ENCODE results near the gene TRIM6.
A peak's percentile ranks its signal among the peaks of the same experiment; 100 is the strongest.
"Not testable (repeated sequence)": the region's sequence is repeated elsewhere in the genome, so short reads cannot be mapped to it uniquely, and the experiment has no call there.

The TRIM6 gene

DNA sequence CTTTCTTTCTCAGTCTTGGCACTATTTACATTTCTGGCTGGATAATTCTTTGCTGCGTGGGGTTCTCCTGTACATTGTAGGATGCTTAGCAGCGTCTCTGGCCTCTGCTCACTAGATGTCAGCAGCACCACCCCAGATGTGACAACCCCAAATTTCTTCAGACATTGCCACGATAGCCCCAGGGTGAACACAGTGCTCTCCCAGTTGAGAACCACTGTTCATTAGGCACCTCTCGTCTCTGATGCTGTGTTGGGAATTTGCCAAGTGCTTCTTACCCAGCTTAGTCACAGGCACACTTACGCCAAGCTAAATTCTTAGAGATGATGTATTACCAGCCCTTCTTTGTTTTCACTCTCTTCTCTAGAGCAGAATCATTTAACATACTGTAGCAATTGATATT lies 9.4 kb downstream of the TRIM6 start:
- no peak for DNase-seq

DNA sequence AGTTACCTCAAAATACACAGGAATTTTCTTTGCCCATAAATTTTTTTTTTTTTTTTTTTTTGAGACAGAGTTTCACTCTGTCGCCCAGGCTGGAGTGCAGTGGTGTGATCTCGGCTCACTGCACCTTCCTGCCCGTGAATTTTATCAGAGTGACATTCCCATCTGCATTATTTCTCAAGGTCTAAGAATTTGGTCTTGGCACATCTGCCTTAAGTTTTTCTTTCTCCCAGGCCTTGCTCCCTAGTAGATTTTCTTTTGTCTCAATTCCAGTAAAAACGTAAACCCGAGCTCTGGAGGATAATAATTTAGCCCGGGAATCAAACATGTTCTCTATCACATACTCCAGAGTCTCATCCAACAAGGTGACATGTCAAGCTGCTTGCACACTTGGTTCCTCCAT lies 12.4 kb downstream of the TRIM6 start:
- no peak for DNase-seq

DNA sequence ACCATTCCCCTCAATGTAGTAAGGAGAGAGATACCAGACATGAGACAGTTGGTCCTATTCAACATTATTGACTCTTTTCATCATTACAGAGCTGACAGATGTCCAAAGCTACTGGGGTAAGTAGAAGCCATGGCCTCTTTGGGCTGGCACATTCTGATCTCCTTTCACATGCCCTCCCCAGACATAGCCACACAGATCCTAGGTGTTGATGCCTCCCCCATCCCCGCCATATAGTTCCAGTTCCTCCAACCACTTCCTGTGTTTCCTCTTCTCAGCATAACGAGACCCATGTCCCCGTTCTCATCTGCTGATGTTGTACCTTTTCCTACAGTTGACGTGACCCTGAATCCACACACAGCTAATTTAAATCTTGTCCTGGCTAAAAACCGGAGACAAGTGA lies 14.0 kb downstream of the TRIM6 start:
- DNase-seq, result no peak

DNA sequence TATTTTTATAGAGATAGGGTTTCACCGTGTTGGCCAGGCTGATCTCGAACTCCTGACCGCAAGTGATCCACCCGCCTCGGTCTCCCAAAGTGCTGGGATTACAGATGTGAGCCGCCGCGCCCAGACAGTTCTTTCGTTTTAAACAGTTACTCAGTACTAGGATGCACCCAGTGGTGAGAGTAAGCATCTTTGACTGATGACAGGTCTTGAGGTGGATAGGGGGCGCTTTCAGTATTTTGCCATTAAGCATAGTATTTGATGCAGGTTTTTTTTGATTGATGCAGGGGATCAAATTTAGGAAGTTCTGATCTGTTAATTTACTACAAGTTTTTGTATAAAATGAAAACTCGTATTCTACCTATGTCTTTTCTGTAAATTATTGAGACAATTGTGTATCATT lies 15.2 kb downstream of the TRIM6 start:
- no peak for DNase-seq

DNA sequence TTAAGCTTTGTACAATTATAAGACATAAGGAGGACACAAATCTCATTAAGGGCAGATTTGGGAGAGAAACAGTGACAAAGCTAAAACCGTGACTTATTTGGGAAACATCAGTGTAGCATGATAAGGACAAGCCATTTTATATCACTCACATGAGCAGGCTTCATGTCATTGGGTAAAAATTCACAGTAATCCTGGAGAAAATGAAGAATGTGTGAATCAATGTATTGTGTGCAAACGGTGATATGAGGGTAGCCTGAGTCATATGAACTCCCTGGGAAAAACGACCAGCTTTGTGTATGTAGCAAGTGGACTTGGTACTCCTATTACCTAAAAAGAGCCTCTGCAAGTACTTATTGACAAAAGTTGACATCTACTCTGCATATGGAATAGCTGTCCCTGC lies 22.4 kb downstream of the TRIM6 start:
- no peak for DNase-seq

DNA sequence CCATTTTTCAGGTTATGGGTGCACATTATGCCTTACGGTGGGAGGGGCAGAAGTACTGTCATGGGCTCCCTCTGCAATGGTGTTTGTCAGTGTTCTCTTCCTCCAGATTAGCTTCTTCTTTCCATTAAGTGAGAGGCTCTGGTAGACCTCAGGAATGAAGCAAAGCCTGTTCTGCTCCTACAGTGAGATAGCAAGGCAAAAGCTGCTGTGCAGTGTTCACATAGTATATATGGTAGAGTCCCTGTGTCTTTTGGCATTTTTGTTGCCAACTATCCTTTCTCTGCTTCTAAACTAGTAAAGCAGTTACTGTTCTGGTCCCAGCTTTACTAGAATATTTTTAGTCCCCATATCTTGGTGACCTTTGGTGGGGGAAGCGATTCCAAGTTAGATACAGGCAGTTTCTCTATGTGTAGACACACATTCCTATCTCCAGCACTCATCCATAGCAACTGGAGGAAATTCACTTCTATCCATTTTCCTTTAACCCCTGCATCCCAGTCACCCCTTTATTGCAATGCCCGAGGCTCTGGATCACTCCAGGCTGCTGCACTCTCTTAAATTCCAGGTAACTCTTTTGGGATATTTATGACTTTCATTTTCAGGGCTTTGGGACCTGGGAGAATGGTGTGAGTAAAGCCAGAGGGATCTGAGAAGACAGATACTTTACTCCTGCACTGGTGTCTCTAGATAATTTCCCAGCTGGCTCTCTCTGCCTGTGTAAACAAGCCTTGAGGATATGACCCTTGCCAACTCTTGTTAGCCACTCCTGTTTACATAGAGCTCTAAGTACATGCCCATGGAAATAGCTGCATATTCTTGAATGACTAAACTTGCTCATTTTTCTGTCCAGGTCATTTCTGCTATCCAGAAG lies 24.4 kb downstream of the TRIM6 start:
- DNase-seq, result no peak

DNA sequence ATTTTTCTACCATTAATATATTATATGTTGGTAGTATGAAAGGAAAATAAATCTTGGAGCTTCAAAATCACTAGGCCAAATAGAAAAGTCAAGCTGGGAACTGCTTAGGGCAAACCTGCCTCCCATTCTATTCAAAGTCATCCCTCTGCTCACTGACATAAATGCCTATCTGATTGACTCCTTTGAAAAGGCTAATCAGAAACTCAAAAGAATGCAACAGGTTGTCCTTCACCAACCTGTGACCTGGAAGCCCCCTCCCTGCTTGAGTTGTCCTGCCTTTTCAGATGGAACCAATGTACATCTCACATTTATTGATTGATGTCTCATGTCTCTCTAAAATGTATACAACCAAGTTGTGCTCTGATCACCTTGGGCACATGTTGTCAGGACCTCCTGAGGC lies 25.1 kb downstream of the TRIM6 start:
- DNase-seq, result no peak

DNA sequence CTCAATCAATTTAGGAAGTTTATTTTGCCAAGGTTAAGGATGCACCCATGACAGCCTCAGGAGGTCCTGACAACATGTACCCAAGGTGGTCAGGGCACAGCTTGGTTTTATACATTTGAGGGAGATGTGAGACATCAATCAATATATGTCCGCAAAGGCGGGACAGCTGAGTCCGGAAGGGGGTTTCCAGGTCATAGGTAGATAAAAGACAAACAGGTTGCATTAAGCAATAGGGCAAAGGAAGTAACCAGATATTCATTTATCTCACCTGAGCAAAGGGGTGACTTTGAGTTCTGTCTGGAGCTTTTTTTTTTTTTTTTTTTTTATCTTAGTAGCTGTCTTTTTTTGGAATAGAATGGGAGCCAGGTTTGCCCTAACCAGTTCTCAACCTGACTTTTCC lies 26.4 kb downstream of the TRIM6 start:
- no peak for DNase-seq

DNA sequence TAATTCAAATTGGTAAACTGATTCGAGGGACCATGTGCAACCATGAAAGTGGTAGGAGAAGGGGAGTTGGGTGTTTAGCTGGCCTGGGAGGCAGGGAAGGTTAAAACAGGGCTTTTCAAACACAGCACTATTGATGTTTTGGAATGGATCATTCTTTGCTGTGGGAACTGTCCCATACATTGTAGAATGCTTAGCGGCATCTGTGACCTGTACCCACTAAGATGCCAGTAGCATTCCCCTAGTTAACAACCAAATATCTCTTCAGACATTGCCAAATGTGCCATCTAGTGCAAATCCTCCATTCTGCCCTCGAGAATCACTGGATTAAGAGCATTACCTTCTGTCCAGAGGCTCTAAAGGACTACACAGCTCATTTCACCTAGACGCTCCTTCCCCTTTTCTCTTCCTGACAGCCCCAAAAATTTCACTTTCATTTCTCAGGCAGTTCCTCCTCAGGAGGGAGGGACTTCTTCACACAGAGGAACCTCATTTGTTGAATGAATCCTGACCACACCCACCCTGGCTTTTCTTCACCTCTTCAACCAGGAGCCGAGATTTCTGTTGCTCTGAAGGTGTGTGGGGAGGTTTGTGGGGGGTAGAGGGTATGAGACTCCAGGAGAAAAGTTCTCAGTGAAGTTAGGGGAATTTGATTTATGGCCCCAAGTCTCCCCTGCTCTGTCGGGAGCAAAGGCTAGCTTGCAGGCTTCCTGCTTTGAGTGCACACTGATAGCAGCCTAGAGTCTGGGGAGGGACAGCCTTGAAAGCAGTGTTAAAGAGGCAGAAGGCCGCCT lies 28.2 kb downstream of the TRIM6 start, which contains the start of gene TRIM34:
Gene TRIM34, plus strand, starts transcription at position 513 of the 791 bp plus-strand sequence. CDS start 7,331 bp downstream, outside the sequence.
- peak; percentile 40 for DNase-seq

DNA sequence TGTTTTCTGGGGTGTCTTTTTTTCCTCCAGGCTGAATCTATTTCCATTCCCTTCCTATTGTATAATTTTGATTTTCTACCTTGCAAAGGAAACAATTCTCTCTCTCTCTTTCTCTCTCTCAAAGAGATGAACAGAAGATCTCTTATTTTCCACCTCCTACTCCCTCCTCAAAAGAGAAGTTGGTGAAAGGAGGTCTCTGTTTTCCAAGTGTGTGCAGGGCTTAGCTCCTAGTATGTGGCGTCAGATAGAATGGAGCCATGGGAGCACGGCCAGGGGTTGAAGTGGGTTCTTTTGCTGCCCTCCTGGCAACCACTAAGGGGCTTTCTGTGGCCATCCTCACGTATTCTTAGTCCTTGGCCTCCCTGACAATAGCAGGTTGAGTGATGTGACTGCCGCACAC lies 28.8 kb downstream of the TRIM6 start:
- no peak for DNase-seq

DNA sequence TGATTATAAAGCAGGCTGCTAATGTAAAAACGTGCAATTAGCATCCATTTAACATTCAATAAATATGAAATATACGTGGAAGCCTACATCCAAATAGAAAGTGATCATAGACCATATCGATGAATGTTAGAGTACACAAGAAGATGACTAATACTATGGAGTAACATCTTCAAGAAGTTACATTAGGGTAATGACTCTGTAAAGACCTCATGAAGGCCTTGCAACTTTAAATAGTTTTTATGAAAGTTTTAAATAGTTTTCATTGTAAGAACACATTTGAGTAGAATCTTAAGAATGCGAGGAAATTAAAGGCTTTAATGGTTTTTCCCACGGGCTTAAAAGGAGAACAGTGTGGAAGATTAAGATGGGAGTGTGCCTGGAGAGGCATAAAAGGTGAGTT lies 29.8 kb downstream of the TRIM6 start:
- DNase-seq, result no peak

DNA sequence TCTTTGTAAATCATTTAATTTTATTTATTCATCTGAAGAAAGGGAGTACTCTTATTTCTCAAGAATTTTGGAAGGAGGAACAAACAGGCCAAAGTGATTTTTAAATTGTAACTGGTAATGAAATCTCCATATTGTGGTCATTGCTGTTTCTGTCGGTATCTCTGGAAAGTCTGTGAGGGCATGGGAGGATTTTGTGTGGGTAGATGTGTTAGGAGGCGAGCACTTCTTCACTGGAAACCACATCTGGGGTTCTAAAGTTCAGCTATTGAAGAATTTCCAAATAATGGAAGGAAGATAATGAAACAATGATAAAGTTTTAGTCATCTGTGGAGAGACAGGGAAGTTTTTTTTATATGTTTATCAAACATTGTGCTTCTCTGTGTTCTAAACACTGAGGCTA lies 35.0 kb downstream of the TRIM6 start:
- no peak for DNase-seq

DNA sequence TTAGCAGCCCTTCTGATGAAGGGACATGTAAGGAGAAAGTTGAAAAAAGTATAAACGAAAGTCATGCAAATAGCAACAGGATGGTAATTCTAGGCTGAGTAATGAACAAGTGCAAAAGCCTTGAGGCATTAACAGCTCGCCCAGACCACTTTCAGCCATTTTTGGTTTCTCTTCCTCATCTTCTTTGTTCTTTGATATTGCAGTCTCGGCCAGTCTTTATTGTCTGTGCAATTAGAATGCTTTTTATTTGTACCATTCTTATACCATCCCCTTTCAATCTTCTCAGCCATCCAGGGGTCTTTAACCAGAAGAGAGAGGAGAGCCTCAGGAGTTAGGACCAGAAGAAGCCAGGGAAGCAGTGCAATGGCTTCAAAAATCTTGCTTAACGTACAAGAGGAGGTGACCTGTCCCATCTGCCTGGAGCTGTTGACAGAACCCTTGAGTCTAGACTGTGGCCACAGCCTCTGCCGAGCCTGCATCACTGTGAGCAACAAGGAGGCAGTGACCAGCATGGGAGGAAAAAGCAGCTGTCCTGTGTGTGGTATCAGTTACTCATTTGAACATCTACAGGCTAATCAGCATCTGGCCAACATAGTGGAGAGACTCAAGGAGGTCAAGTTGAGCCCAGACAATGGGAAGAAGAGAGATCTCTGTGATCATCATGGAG lies 35.7 kb downstream of the TRIM6 start:
- DNase-seq, result no peak

DNA sequence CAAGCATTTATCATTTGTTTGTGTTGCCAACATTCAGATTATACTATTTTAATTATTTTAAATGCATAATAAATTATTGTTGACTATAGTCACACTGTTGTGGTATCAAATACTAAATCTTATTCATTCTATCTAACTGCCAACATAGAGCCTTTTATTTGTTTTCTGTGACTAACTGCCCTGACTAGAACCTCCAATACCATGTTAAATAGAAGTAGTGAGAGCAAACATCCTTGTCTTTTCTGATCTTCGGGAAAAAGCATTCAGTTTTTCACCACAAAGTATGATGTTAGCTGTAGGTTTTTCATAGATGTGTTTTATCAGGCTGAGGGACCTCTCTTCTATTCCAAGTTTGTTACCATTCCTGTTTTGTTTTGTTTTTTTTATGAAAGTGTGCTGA lies 43.5 kb downstream of the TRIM6 start:
- no peak for DNase-seq

DNA sequence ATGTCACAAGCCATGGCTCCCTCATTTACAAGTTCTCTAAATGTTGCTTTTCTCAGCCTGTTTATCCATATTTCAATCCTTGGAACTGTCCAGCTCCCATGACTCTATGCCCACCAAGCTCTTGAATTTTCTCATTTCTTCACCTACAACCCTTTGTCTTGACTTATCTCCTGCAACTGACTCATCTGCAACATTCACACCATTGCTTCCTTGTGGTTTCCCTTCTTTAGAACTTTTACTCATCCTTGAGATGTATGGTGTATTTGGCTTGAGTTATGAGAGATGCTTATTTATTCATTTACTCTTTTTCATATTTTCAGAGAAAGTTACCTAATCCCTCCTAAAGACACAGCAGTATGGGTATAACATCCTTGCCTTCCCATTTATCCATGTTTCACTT lies 47.1 kb downstream of the TRIM6 start:
- DNase-seq, result no peak

DNA sequence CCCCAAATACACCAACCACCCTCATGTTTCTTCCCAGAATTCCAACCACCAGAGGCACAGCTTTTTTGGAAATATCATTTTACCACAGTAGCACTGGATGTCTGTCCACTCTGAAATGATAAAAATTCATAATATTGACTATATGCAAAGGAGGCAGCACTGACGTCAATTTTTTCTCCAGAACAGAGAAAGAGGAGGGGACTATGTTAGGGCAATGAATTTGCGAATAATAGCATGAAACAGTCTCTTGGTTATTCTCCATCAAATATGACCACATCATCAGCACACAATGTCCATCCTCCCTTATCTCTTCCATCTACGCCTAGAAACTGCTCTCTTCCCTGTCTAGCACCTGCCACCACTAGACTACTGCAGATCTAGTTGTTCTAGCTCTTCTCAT lies 49.7 kb downstream of the TRIM6 start:
- no peak for DNase-seq

DNA sequence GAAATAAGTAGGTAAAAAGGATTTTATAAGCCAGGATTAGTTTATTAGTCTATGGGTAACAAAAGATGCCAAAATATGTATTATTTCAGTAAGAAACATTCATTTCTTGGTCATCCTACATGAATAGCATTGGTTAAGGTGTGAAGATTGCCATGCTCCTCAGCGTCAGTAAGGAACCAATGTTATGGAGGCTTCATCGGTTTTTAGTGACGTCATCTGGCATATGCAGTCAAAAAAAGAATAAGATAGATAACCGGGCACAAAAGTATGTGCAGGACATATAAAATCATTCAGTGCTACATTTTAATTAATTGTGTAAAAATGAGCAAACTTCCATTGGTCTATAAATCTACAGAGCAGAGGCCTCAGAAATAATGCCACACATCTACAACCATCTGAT lies 59.0 kb downstream of the TRIM6 start:
- no peak for DNase-seq

DNA sequence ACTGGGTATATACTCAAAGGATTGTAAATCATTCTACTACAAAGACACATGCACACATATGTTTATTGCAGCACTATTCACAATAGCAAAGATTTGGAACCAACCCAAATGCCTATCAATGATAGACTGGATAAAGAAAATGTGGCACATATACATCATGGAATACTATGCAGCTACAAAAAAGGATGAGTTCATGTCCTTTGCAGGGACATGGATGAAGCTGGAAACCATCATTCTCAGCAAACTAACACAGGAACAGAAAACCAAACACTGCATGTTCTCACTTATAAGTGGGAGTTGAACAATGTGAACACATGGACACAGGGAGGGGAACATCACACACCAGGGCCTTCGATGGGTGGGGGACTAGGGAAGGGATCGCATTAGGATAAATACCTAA lies 60.5 kb downstream of the TRIM6 start:
- DNase-seq, result not testable (repeated sequence)

DNA sequence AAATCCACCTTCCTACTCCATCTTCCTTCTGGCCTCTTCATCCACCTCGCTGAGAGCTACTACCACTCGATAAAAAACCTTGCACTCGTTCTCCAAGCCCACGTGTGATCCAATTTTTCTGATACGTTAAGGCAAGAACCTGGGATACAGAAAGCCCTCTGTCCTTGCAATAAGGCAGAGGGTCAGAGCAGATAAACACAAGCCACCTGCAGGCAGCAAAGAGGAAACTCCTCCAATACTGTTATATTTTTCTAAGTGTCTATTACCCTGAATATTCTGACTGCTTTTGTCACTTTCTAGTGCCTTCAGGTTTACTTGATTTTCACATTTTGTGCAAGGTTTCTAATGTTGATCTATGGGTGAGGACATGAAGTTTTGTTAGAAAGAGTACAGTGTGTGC lies 61.9 kb downstream of the TRIM6 start:
- no peak for DNase-seq

Measured in GF-D8 (cell line).